ENCODE data around the gene CENPA.
"Not testable (repeated sequence)": the region's sequence is repeated elsewhere in the genome, so short reads cannot be mapped to it uniquely, and the experiment has no call there.

Gene CENPA

GRCh38 chr2:26792720-26793119 is 6.9 kb downstream of the CENPA start:
- Histone ChIP-seq H3K27me3 (ENCODE audit: control insufficient read depth, insufficient read depth, low read length, poor library complexity, severe bottlenecking) (no peaks in the 10 kb centered on the region), H3K4me3 (ENCODE audit: insufficient read depth, low read depth, low read length) (no peak overlapping the region), H3K36me3 (ENCODE audit: control insufficient read depth, insufficient read depth, low read length) (peaks cover 45% of the 10 kb centered on the region), H3K27ac (ENCODE audit: insufficient read depth, low read depth, low read length, poor library complexity, severe bottlenecking) (peak overlapping the region; percentile 18), H3K4me1 (ENCODE audit: control insufficient read depth, insufficient read depth, low read length) (peaks cover 20% of the 10 kb centered on the region), H3K9me3 (ENCODE audit: control insufficient read depth, low read length) (peaks cover 2% of the 10 kb centered on the region)
- WGBS, 2 experiments, result 61 to 63% methylated on average over 3 of the region's 3 CpGs

GRCh38 chr2:26793518-26793917 is 7.7 kb downstream of the CENPA start:
- Histone ChIP-seq H3K36me3 (ENCODE audit: control insufficient read depth, insufficient read depth, low read length) (peaks cover 49% of the 10 kb centered on the region), H3K4me1 (ENCODE audit: control insufficient read depth, insufficient read depth, low read length) (peaks cover 12% of the 10 kb centered on the region), H3K27ac (ENCODE audit: insufficient read depth, low read depth, low read length, poor library complexity, severe bottlenecking) (no peak overlapping the region), H3K4me3 (ENCODE audit: insufficient read depth, low read depth, low read length) (no peak overlapping the region), H3K27me3 (ENCODE audit: control insufficient read depth, insufficient read depth, low read length, poor library complexity, severe bottlenecking) (no peaks in the 10 kb centered on the region), H3K9me3 (ENCODE audit: control insufficient read depth, low read length) (peaks cover 2% of the 10 kb centered on the region)
- whole genome bisulfite sequencing, 2 experiments, result 97 to 100% methylated on average over 3 of the region's 3 CpGs

- not testable (repeated sequence) for H3K9me3 ChIP-seq (ENCODE audit: control insufficient read depth, low read length); H3K4me3 ChIP-seq (ENCODE audit: insufficient read depth, low read depth, low read length); H3K27ac ChIP-seq (ENCODE audit: insufficient read depth, low read depth, low read length, poor library complexity, severe bottlenecking); H3K27me3 ChIP-seq (ENCODE audit: control insufficient read depth, insufficient read depth, low read length, poor library complexity, severe bottlenecking)
- Histone ChIP-seq H3K36me3 (ENCODE audit: control insufficient read depth, insufficient read depth, low read length) (peaks cover 34% of the 10 kb centered on the region), H3K4me1 (ENCODE audit: control insufficient read depth, insufficient read depth, low read length) (peaks cover 12% of the 10 kb centered on the region)
- 93 to 100% methylated on average over 14 to 16 of the region's 17 CpGs for WGBS, 2 experiments
These were observed 9.3 kb downstream of the CENPA start for GRCh38 chr2:26795135-26795534.

- no peaks in the 10 kb centered on the region for H3K4me1 ChIP-seq (ENCODE audit: control insufficient read depth, insufficient read depth, low read length)
- no peak overlapping the region for H3K4me3 ChIP-seq (ENCODE audit: insufficient read depth, low read depth, low read length)
- no peaks in the 10 kb centered on the region for H3K9me3 ChIP-seq (ENCODE audit: control insufficient read depth, low read length)
- H3K27ac ChIP-seq (ENCODE audit: insufficient read depth, low read depth, low read length, poor library complexity, severe bottlenecking), result no peak overlapping the region
- 70 to 71% methylated on average over 4 of the region's 4 CpGs for WGBS, 2 experiments
- no peaks in the 10 kb centered on the region for H3K27me3 ChIP-seq (ENCODE audit: control insufficient read depth, insufficient read depth, low read length, poor library complexity, severe bottlenecking)
- peaks cover 16% of the 10 kb centered on the region for H3K36me3 ChIP-seq (ENCODE audit: control insufficient read depth, insufficient read depth, low read length)
These were observed 15.5 kb downstream of the CENPA start for GRCh38 chr2:26801328-26801727.

GRCh38 chr2:26801796-26802195 is 15.9 kb downstream of the CENPA start:
- no peaks in the 10 kb centered on the region for H3K9me3 ChIP-seq (ENCODE audit: control insufficient read depth, low read length)
- H3K27ac ChIP-seq (ENCODE audit: insufficient read depth, low read depth, low read length, poor library complexity, severe bottlenecking), result no peak overlapping the region
- no peaks in the 10 kb centered on the region for H3K4me1 ChIP-seq (ENCODE audit: control insufficient read depth, insufficient read depth, low read length)
- peaks cover 12% of the 10 kb centered on the region for H3K36me3 ChIP-seq (ENCODE audit: control insufficient read depth, insufficient read depth, low read length)
- H3K4me3 ChIP-seq (ENCODE audit: insufficient read depth, low read depth, low read length), result no peak overlapping the region
- H3K27me3 ChIP-seq (ENCODE audit: control insufficient read depth, insufficient read depth, low read length, poor library complexity, severe bottlenecking), result no peaks in the 10 kb centered on the region
- 94 to 95% methylated on average over 7 of the region's 7 CpGs for WGBS, 2 experiments

GRCh38 chr2:26805241-26805676 is 19.4 kb downstream of the CENPA start:
- WGBS, 2 experiments, result 73 to 74% methylated on average over 4 to 5 of the region's 5 CpGs
- Histone ChIP-seq H3K27me3 (ENCODE audit: control insufficient read depth, insufficient read depth, low read length, poor library complexity, severe bottlenecking) (no peaks in the 10 kb centered on the region), H3K4me3 (ENCODE audit: insufficient read depth, low read depth, low read length) (no peak overlapping the region), H3K27ac (ENCODE audit: insufficient read depth, low read depth, low read length, poor library complexity, severe bottlenecking) (no peak overlapping the region), H3K4me1 (ENCODE audit: control insufficient read depth, insufficient read depth, low read length) (peaks cover 14% of the 10 kb centered on the region), H3K9me3 (ENCODE audit: control insufficient read depth, low read length) (no peaks in the 10 kb centered on the region), H3K36me3 (ENCODE audit: control insufficient read depth, insufficient read depth, low read length) (no peaks in the 10 kb centered on the region)

GRCh38 chr2:26807788-26808460 is 22.1 kb downstream of the CENPA start:
- Histone ChIP-seq H3K27ac (ENCODE audit: insufficient read depth, low read depth, low read length, poor library complexity, severe bottlenecking) (no peak overlapping the region), H3K27me3 (ENCODE audit: control insufficient read depth, insufficient read depth, low read length, poor library complexity, severe bottlenecking) (no peaks in the 10 kb centered on the region), H3K9me3 (ENCODE audit: control insufficient read depth, low read length) (no peaks in the 10 kb centered on the region), H3K36me3 (ENCODE audit: control insufficient read depth, insufficient read depth, low read length) (no peaks in the 10 kb centered on the region), H3K4me1 (ENCODE audit: control insufficient read depth, insufficient read depth, low read length) (peaks cover 38% of the 10 kb centered on the region), H3K4me3 (ENCODE audit: insufficient read depth, low read depth, low read length) (no peak overlapping the region)
- WGBS, 2 experiments, result 95% methylated on average over 2 of the region's 2 CpGs

- WGBS, 2 experiments, result 87 to 96% methylated on average over 3 of the region's 3 CpGs
- H3K27ac ChIP-seq (ENCODE audit: insufficient read depth, low read depth, low read length, poor library complexity, severe bottlenecking), result no peak overlapping the region
- H3K36me3 ChIP-seq (ENCODE audit: control insufficient read depth, insufficient read depth, low read length), result no peaks in the 10 kb centered on the region
- peaks cover 38% of the 10 kb centered on the region for H3K4me1 ChIP-seq (ENCODE audit: control insufficient read depth, insufficient read depth, low read length)
- no peaks in the 10 kb centered on the region for H3K27me3 ChIP-seq (ENCODE audit: control insufficient read depth, insufficient read depth, low read length, poor library complexity, severe bottlenecking)
- H3K9me3 ChIP-seq (ENCODE audit: control insufficient read depth, low read length), result no peaks in the 10 kb centered on the region
- H3K4me3 ChIP-seq (ENCODE audit: insufficient read depth, low read depth, low read length), result no peak overlapping the region
These were observed 23.4 kb downstream of the CENPA start for GRCh38 chr2:26809211-26809610.

GRCh38 chr2:26809876-26810577 is 24.2 kb downstream of the CENPA start:
- no peak overlapping the region for H3K4me3 ChIP-seq (ENCODE audit: insufficient read depth, low read depth, low read length)
- peaks cover 38% of the 10 kb centered on the region for H3K4me1 ChIP-seq (ENCODE audit: control insufficient read depth, insufficient read depth, low read length)
- H3K9me3 ChIP-seq (ENCODE audit: control insufficient read depth, low read length), result no peaks in the 10 kb centered on the region
- no peak overlapping the region for H3K27ac ChIP-seq (ENCODE audit: insufficient read depth, low read depth, low read length, poor library complexity, severe bottlenecking)
- H3K27me3 ChIP-seq (ENCODE audit: control insufficient read depth, insufficient read depth, low read length, poor library complexity, severe bottlenecking), result no peaks in the 10 kb centered on the region
- 90 to 92% methylated on average over 6 of the region's 6 CpGs for WGBS, 2 experiments
- H3K36me3 ChIP-seq (ENCODE audit: control insufficient read depth, insufficient read depth, low read length), result no peaks in the 10 kb centered on the region

- no peaks in the 10 kb centered on the region for H3K36me3 ChIP-seq (ENCODE audit: control insufficient read depth, insufficient read depth, low read length)
- no peaks in the 10 kb centered on the region for H3K9me3 ChIP-seq (ENCODE audit: control insufficient read depth, low read length)
- H3K4me3 ChIP-seq (ENCODE audit: insufficient read depth, low read depth, low read length), result no peak overlapping the region
- WGBS, 2 experiments, result 66 to 70% methylated on average over 8 of the region's 8 CpGs
- peaks cover 38% of the 10 kb centered on the region for H3K4me1 ChIP-seq (ENCODE audit: control insufficient read depth, insufficient read depth, low read length)
- peak overlapping the region; percentile 41 for H3K27ac ChIP-seq (ENCODE audit: insufficient read depth, low read depth, low read length, poor library complexity, severe bottlenecking)
- H3K27me3 ChIP-seq (ENCODE audit: control insufficient read depth, insufficient read depth, low read length, poor library complexity, severe bottlenecking), result no peaks in the 10 kb centered on the region
These were observed 25.4 kb downstream of the CENPA start for GRCh38 chr2:26811261-26811660.

Data from ectodermal cell (in vitro differentiated cells).